GM12801 (cell line): ENCODE measurements around the gene EML3.

ENCODE experiments used
- TF ChIP-seq, protein P1 (sequence below): IDR thresholded peaks from one replicate; pipeline ENCODE4 v1.5.1; 2011; ENCODE audit warnings: control low read depth; ENCODE audit not compliant: insufficient read length; ENCODE audit errors: extremely low read depth

EML3 gene

DNA sequence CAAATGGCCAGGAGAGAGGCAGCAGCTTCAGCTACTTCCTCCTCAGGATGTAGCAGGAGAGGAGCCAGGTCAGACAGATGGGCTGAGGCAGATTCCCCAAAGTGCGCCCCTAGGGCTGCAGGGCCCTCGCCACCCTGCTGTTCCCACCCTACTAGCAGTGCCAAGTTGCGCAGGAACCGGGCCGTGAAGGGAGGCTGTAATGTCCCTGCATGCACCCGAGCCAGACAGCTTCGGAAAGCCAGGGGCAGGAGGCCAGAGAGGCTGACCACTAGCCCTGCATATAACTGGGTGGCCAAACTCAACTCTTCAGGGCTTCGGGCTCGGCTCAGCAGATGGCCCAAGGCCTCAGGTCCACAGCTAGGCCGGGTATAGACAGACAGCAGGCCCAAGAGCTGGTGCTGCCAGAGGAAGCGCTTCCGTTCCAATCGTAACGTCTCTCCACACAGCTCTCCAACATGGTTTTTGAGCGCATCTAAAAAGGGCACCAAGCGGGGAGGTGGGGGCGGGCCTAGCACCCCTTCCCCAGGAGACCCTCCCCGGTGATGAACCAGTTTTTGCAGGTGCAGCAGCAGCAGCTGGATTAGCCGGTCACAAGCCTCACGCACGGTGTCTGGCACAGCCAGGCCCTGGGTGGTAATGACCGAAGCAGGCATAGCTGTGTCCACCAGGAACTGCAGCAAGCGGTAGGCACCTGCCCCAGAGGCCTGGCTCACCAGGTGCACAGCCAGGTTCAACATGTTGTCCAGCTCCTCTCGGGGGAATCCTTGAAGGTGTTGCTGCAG is 35.8 kb upstream of the EML3 start:
- TF ChIP-seq, protein P1, sequence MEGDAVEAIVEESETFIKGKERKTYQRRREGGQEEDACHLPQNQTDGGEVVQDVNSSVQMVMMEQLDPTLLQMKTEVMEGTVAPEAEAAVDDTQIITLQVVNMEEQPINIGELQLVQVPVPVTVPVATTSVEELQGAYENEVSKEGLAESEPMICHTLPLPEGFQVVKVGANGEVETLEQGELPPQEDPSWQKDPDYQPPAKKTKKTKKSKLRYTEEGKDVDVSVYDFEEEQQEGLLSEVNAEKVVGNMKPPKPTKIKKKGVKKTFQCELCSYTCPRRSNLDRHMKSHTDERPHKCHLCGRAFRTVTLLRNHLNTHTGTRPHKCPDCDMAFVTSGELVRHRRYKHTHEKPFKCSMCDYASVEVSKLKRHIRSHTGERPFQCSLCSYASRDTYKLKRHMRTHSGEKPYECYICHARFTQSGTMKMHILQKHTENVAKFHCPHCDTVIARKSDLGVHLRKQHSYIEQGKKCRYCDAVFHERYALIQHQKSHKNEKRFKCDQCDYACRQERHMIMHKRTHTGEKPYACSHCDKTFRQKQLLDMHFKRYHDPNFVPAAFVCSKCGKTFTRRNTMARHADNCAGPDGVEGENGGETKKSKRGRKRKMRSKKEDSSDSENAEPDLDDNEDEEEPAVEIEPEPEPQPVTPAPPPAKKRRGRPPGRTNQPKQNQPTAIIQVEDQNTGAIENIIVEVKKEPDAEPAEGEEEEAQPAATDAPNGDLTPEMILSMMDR = no peak

GRCh38 chr11:62647609-62648005 is 35.0 kb upstream of the EML3 start:
- TF ChIP-seq, protein P1 = no peak

DNA sequence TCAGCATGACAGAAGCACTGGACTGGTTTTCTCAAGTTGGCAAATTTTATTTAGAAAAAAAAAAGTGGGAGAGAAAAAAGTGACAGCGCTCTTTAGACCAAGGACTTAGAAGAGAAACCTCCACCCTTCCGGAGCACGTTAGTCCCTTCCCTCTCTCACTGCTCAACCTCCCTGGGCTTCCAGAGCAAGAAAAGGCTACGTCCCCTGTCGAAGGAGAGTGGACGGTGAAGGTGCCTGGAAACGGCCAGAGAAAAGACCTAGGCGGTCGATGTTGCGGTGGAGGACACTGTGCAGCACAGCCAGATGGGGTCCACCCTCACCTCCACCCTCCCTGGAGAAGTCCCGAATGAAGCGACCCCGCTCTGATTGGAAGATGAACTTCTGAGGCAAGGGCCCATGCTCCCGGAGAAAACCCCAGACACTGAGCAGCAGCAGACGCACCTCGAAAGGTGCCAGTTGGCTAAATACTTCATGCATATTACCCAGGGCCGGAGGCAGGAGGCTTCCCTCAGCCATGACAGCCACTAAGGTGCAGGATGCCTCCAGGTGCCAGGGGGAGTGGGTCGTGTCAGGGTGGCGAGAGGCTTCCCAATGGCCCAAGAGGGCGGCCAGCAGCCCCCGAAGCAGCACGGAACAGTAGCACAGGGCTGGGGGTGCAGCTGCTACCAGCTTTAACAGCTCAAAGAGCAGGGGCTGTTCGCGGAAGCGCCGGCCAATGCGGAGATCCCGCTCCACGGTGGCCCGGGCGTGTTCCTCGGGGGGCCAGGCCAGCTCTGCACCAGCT is 34.4 kb upstream of the EML3 start:
- TF ChIP-seq, protein P1 = no peak

- TF ChIP-seq, protein P1 = no peak
Measured at GRCh38 chr11:62645946-62646824, 33.6 kb upstream of the EML3 start, which contains the start of gene GANAB. Gene GANAB (minus strand): TSS chr11:62646613. CDS start chr11:62646599, 14 bp downstream.

- TF ChIP-seq, protein P1 = no peak
Measured at GRCh38 chr11:62645671-62645945, 33.0 kb upstream of the EML3 start.

GRCh38 chr11:62644220-62644619 is 31.6 kb upstream of the EML3 start:
- TF ChIP-seq, protein P1 = no peak

- TF ChIP-seq, protein P1 = no peak
Measured at GRCh38 chr11:62632492-62632891, 19.9 kb upstream of the EML3 start.
